ENCODE data around the gene GPR50.

- TF ChIP-seq CREB5 (CRISPR knock-in tag; IDR thresholded peaks at IDR 0.05; ENCODE audit: low read depth) (no peak), RARB (CRISPR knock-in tag; IDR thresholded peaks at IDR 0.05) (no peak), PATZ1 (CRISPR knock-in tag; IDR thresholded peaks at IDR 0.05; ENCODE audit: borderline replicate concordance) (no peak), CSDC2 (CRISPR knock-in tag; IDR thresholded peaks at IDR 0.05) (no peak), ISL1 (CRISPR knock-in tag; IDR thresholded peaks at IDR 0.05) (no peak), PPARA (CRISPR knock-in tag; IDR thresholded peaks at IDR 0.05; ENCODE audit: borderline replicate concordance) (no peak), ZFP30 (CRISPR knock-in tag; IDR thresholded peaks at IDR 0.05) (no peak), ZC3H10 (CRISPR knock-in tag; IDR thresholded peaks at IDR 0.05) (no peak), GLIS3 (CRISPR knock-in tag; IDR thresholded peaks at IDR 0.05) (no peak)
- TF ChIP-seq, protein P1, sequence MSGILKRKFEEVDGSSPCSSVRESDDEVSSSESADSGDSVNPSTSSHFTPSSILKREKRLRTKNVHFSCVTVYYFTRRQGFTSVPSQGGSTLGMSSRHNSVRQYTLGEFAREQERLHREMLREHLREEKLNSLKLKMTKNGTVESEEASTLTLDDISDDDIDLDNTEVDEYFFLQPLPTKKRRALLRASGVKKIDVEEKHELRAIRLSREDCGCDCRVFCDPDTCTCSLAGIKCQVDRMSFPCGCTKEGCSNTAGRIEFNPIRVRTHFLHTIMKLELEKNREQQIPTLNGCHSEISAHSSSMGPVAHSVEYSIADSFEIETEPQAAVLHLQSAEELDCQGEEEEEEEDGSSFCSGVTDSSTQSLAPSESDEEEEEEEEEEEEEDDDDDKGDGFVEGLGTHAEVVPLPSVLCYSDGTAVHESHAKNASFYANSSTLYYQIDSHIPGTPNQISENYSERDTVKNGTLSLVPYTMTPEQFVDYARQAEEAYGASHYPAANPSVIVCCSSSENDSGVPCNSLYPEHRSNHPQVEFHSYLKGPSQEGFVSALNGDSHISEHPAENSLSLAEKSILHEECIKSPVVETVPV (CRISPR knock-in tag; IDR thresholded peaks at IDR 0.05) = no peak
- TF ChIP-seq, protein P2, sequence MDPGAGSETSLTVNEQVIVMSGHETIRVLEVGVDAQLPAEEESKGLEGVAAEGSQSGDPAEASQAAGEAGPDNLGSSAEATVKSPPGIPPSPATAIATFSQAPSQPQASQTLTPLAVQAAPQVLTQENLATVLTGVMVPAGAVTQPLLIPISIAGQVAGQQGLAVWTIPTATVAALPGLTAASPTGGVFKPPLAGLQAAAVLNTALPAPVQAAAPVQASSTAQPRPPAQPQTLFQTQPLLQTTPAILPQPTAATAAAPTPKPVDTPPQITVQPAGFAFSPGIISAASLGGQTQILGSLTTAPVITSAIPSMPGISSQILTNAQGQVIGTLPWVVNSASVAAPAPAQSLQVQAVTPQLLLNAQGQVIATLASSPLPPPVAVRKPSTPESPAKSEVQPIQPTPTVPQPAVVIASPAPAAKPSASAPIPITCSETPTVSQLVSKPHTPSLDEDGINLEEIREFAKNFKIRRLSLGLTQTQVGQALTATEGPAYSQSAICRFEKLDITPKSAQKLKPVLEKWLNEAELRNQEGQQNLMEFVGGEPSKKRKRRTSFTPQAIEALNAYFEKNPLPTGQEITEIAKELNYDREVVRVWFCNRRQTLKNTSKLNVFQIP (CRISPR knock-in tag; IDR thresholded peaks at IDR 0.05; ENCODE audit: borderline replicate concordance, low read depth) = no peak
These were observed 14.7 kb upstream of the GPR50 start for GRCh38 chrX:151161690-151162089.
